NCI-H1105 treated with DMSO at 0.1 percent for 48 hours (cell line): ENCODE data around the gene MDC1.
A peak's percentile ranks its signal among the peaks of the same experiment; 100 is the strongest.

Experiments
- DNase-seq: peaks from one replicate; lab custom pipeline; 2025; lab: John Stamatoyannopoulos, UW

Gene MDC1

DNA sequence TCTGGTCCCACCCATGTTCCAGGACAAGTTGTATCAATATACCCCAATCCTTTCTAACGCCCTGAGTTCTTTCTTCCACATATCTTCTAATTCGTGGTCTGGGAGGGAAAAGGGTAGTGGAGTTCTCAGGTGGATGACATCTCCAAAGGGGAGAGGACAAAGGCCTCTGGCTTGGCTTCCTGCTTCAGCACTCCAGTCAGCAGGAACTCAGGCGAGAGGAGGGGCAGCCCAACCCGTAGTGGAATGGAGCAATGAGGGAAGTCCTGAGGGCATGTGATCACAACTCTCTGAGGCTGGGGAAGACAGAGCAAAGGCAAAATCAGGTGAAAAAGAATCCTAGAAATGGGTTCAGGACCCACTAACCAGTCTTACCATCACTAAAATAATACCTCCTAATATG lies 16.7 kb downstream of the MDC1 start:
- no peak for DNase-seq

DNA sequence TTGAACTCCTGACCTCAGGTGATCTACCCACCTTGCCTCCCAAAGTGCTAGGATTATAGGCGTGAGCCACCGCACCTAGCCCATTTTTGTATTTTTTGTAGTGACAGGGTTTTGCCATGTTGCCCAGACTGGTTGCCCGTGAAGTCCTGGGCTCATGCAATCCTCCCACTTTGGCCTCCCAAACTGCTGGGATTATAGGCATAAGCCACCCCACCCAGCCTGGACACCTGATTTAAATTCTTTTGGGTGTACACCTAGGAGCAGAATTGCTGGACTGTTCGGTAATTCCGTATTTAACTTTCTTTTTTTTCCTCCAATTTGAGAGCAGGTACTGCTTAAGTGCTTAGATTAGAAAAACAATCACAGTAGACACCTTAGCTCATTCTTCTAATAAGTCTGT lies 20.6 kb downstream of the MDC1 start:
- no peak for DNase-seq

DNA sequence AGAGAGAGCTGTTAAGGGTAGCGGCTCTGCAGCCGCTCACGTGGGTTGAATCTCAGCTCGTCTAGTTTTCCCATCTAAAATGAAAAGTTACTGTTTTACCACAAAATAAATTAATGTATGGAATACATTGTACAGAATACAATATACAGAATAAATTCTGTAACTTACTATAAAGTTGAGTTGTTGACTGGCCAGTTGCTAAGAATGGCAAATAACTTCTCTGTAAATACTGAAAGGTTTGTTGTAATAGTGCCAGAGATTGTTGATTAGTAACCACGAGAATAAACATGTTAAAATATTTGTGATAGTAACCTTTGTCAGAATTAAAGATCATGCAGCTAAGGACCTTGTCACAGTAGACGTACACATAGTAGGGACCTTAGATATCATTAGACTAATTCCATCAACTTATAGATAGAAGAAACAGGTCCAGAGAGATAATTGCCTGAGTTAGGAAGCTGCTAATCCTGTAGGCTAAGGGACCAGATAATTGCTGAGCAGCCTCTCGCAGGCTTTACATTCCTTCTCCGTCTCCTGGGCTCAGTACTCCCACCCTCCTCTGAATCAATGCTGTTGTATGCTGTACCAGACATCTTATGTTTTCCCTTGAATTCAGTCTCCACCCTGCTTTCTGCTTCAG lies 25.8 kb downstream of the MDC1 start:
- DNase-seq, result peak; percentile 7

DNA sequence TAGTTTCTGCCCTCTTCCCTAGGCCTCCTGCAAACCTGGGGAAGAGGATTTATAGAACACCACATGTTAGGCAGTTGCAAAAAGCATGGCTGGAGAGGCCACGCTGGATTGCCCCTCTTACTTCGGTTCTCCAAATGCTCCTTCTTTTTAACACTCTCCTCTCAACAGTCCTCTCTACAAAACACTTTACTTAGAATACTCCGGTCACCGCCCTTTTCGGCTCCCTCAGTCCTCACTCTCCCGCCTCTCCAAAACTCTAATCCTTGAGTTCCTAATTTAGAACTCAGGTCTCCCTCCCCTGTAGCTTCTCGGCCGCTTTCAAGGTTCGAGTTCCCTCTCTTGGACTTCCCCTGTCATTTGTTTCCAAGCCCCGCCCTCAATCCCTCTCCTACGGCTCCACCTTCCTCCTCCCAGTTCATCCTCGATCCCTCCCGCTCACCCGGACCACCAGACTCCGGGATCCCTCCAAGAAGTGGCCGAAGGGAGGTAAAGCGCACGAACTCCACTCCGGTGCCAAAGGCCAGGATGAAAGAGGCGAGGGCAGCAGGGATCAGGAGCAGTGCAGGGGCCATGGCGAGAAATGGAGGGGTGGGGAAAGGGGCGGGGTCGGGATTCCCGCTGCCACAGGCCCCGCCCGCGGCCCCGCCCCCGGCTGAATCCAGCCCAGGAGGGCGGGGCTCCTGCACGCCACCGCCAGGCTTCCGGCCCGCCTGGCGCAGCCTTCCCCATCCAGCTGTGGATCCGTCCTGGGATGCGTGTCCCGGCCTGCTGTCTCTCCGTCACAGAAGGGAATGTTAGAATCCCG lies 26.5 kb downstream of the MDC1 start, which contains the start of gene NRM:
TSS of gene NRM (minus strand) at position 582 of the 805 bp plus-strand sequence. CDS start at position 572, 10 bp downstream.
- DNase-seq, result peak; percentile 87

DNA sequence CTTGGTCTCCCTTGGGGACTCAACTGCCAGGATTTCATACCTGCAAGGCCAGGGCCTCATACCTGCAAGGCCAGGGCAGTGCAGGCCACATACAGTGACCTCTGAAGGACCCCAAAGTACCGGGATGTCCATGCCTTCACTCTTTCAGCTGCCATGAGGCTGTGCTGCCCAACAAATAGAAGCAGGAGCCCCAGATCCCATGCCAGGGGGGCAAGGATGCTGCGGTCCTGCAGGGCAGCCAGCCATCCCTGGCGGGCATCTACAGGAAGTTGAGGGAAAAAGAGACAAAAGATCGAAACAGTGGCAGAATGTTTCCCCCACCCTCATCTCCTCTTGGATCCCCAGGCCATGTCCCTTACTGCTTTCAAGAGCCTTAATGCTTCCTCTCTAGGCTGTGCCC lies 27.1 kb downstream of the MDC1 start:
- DNase-seq, result no peak

DNA sequence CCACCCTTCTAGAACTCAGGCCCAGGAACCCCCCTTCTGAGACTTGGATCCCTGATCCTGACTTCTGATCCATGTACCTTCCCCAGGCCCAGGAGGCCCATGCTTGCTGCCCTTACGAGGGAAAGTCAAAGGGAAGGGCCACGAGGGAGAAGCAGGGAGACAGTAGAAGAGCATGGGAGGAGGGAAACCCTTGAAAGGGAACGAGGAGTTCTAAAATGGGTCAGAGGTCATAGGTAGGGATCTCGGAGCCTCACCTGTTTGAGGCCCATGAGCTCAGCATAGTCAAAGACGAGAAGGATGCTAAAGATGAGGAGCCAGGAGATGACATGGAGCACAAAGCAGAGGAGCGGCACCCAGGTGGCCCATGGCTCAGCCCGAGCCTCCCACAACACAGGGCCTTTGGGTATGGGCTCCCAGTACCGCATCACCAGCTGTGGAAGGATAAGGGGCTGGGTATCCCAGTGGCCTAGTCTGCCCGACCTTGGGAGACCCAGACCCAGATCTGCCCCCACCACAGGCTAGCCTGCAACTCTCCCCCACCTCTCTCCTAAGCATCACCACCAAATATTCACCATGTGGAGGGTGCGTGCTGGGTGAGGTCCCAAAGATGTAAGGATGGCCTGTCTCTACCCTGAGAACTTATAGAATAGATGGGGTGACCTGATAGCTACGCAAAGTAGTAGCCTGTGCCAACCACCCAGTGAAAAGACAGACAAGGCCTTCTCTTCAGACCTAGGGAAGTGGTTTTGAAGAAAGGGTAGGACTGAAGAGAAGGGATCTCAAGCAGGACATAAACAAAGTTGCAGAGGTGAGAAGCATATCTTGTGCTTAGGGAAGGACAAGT lies 27.8 kb downstream of the MDC1 start:
- DNase-seq, result no peak

DNA sequence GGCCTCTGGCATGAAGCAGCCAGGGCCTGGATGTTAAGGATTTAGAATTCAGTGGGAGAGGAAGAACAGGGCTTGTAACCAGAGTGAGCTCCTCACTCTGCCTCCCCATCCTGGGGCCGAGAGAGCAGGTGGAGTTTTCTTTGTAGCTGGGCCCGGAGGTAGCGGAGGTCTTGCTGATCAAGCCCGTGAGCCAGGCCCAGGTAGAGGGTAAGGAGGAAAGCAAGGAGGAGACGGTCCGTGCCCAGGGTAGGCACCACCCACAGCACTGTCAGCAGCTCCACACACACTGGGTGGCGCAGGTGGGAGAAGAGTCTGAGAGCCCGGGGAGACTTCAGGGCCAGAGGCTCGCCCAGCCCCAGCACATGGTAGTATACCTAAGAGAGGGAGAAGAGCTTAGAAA lies 28.5 kb downstream of the MDC1 start:
- no peak for DNase-seq

DNA sequence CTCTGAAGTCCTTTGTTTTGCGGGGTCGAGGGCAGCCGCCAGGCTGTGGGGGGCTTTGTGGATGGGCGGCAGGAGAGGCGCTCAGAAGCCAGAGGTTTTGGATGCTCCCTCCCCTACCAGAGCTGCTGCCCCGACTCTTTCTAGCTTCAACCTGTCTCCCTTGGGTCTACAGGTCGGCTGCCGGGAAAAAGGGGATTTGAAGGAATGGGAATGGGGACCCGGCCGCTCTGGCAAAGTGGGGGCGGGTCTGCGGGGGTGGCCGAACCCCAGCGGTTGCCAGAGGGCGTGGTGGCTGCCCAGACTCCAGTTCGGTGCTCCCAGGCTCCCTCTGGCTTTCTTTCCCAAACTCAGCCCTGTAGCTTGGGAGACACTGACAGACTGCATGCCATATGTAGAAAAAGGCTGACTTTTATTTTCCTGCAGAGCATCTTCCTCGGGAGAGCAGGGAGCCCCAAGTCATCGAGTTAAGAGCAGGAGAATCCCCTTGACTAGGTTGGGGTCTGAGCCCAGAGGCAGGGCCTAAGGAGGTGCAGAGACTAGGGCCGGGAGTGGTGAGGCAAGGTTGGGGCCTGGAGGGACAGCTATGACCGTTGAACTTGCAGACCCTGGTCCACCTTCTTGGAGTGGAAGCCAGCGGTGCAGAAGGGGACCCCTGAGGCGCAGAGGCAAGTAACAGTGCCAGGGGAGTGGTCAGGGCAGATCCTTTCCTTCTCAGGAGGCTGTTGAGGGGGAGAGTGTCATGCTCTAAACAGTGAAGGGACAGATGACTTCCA lies 29.2 kb downstream of the MDC1 start:
- peak; percentile 22 for DNase-seq

DNA sequence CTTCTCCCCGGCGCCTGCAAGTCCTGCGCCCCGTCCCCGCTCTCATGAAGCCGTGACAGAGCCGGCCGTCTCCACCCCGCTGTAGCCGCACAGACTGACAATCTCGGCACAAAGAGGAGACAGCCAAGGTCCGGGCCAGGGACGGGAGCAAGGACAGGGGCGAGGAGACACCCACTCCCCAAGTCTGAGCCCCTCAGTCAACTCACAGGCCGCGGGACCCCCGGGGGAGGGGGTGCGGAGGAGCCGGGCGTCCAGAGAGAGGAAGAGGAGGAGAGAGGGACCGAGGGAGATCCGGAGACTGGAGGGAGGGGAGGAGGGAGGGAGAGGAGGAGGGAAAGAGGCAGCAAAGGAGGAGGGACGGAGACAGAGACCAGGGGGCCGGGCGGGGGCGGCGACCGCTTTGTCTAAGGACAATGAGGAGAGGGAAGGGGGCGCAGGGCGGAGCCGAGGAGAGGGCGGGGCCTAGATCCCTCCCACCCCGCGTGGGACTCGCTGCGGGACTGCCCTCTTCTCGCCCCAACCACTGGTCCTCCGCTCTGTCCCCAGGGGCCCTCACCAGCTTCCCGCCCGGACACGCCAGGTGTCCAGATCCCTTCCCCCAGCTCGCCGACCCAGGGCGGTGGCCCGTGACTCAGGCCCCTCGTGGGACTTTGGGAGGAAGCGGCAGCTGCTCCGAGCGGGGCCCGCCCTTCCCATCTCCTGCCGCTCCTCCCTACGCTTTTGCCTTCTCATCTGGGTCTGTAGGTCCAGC lies 30.0 kb downstream of the MDC1 start:
- DNase-seq, result peak; percentile 85

DNA sequence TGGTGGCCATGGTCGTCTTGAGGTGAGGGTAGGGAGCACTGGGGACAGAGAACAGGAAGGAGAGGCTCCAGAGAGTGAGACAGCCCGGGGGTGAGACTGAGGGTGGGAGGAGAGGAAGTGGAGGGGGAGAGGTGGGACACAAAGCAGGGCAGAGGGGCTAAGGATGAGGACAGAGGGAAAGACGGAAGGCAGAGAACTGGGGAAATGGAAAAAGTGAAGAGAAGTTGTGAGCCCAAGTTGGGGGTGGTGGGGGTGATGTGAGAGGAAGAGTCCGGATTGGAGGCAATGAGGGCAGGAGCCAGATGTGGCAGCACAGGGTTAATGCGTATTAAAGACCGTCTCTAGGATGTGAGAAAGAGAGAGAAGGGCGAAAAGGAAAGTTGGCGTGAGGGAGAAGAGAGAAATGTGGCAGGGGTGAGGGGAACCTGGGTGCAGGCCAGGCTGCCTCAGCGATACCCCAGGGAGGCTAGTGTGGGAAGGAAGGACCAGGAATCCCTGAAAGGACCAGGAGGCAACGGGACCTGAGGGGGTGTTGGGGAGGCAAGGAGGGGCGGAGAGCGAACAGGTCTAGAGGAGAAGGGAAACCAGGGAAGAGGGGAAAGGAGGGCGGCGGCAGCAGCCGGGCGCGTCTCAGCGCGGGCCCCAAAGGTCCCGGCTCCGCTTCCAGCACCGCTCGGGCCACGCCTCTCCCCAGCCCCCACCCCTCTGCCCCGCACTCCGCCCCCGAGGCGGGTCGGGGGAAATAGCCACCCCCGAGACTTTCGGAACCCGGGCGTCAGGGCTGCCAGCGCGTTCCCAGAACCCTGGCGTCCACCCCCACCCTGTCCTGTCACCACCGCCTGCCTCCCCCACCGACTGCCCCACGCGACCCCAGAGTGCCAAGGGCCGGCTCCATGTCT lies 30.8 kb downstream of the MDC1 start, which contains the start of gene PPP1R18:
TSS of gene PPP1R18 (minus strand) at position 637 of the 899 bp plus-strand sequence. CDS start at position 10, 627 bp downstream.
- peak; percentile 18 for DNase-seq

DNA sequence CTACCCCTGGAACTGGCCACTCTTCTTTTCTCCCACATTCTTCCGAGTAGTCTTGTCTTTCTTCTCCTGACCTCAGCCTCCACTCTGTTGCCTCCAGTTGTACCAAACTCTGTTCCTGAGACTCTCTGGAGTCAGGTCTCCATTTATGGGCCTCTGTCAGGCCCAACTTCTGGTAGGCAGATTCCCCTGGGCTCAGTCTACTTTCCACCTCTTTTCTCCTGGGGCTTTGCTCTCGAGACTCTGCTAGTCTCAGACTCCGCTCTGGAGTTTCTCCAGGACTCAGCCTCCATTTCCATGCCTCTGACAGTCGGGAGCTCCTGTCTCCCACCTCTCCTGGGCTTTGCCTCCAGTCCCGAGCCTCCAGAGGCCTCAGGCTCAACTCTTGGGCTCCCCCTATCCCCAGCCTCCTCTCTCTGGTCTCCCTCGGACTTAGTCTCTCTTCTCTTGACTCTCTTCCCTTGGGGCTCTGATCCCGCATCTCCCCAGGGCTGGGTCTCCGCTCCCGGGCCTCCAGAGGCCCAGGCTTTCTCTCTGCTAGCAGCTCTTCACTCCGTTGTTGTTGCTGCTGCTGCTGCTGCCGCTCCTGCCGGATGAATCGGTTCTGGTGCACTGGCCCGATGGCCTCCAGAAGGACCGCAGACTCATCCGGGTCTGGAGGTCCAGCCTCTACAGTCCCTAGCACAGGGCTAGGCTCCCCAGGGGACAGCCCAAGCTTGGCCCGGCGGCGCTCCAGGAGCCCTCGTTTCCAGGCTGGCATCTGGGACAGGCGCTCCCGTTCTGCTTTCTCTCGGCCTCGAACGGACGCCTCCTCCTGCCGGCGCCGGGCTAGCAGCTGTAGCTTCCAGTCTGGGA lies 31.7 kb downstream of the MDC1 start:
- DNase-seq, result no peak

DNA sequence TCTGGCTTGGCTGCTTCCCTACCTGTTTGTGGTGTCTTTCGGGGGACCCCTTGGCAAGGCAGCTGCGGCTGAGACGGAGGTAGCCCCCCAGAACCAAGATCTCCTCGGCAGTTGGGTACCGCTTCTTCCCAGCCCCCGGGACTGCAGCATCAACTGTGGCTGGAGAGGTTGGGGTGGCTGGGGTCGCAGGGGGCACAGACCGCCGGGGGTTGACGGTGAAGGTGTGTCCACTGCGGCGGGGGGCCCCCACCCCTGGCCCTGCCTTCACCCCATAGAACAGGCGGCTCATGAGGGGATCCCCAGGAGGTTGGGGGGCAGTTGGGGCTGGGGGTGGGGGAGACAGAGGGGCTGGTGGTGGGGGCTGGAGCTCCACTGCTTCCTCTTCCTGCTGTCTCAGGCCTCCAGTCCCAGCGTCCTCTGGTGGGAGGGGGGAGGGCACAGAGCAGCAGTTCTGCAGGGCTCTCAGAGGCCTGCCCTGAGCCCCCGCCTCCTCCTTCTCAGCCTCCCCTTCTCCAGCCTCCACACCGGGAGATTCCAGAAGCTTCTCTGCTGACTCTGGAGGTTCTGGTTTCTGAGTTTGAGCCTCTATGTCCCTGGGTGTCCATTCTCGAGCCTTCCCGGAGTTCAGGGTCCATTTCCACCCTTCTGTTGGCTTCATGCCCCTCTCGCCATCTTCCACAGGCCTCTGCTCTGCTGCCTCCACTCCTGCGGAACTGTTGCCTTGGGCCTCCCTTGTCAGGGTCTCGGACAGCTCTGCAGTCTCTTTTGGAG lies 32.5 kb downstream of the MDC1 start:
- no peak for DNase-seq

DNA sequence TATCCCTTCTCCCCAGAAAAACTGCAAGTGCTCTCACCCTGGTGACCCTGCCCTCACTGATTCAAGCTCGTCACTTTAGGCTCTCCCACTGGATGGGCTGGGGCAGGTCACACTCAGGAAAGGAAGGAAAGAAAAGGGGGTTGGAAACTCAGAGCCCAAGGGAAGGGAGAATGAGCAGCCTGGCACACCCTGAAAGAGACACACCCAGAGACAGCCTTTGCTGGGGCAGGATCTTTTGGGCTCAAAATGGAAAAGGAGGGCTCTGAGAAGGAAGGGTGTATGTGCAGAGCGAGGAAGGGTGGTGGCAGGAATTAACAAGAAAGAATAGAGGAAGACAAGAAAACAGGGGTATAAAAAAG lies 33.1 kb downstream of the MDC1 start:
- no peak for DNase-seq

DNA sequence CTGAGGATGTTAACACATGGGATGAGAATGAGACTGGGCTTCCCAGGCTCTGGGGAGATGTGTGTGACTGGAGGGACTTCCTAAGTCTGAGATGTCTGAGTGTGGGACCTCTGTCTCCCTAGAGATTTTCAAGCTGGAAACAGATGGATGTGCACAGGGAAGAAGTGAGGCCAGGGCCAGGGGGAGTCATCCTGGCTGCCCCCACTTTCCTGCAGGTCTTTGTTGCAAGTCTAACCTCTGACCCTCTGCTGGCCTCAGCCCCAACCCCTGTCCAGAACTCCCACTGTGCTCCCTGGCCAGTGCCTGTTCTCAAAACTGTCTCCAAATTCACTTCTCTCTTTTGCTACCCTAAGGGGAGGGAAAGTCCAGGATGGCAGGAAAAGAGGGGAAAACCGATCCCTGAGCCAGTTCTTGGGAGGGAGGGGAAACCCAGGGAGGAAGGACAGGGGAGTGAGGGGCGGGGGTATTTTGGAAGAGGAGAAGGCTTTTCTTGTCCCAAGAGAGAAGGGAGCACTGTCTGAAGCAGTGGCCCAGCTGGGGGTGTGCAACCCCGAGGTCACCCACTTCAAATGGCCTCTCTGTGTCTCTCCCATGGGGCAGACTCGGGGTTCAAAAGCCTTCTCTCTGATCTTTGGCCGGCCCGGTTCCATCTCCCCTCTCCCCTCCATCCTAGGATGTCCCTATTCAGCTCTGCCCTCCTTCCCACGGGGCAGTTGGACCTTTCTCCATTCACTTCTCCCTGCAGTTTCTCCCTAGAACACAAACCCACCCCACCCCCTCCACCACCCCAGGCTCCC lies 33.7 kb downstream of the MDC1 start:
- no peak for DNase-seq

DNA sequence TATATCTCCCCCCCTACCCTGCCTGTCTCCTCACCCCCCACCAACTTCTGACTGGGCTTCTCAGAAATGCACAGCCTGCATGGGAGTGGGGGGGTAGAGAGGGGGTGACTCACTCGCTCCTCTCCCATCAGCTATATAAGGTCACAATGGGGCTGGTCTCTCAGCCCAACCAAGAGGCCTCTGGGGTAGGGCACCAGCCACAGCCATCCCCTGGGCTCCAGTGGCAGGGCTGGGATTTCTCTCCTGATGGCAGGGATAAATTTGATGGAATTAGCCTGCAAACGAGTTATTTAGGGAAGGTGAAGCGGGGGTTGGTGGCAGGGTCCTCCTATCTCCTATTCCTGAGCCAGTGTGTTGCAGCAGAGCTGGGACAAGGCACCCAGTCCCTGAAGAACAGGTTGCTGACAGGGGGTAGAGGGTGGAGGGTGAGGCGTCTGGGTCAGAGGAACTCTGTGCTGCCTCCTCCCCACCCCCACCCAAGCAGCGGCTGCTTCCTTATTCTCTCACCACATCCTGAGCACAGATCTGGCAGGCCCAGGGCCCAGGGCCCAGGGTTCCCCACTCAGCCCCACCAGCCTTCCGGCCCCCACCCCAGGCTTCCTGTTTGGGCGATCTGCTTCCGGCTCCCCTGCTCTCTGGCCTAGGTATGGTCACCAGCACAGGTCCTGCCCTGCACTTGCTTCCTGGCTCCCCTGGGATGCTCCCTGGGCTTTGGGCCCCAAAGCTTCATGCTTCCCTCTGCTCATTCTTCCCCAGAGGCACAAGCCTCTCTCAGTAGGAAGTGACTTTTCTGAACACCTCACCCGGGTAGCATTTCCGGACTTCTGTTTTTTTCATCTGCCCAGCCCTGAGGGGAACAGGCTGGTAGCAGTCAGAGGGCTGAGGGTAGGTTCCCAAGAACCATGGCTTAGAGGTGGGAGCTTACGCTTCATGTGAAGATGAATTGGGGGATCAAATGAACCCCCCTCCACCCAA lies 34.7 kb downstream of the MDC1 start:
- DNase-seq, result no peak

DNA sequence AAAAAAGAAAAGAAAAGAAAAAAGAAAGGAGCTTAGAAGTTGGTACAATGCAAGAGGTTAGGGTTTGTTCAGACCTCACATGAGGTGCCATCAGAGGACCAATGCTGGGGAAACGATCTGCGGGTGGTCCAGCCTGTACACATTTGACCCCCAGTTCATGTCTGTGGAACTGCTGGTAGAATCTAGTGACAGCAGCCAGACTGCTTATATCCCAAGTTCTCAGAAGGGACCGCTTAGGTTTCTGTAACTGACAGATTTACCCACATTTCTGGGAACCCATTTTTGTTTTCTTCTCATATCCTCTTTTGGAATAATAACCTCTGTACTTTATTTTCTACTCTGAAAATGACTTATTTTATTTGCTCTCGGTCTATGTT lies 35.3 kb downstream of the MDC1 start:
- DNase-seq, result no peak
